Tibial artery (tissue), 4 donors: ENCODE measurements around the gene PIK3R1.

Source experiments
- DNase-seq, 2 donors: peaks; one replicate each; pipeline ENCODE4 v3.0.0-alpha.2; 2019
- H3K27ac ChIP-seq, 2 donors: fragments of 200-600 bp; sonication (generic) in 1 of 2; 1 replicate in 1 of 2; 2 replicates in 1 of 2; pipeline ENCODE4 v1.5.1; 2018 to 2019; ENCODE audit warnings: mild to moderate bottlenecking in 1 of 2
- H3K27me3 ChIP-seq, 2 donors: fragments of 200-600 bp; sonication (generic) in 1 of 2; one replicate each; pipeline versions ENCODE4 v1.5.1 to v1.6.0; 2016 to 2019
- H3K36me3 ChIP-seq, 3 donors: fragments of 200-600 bp; sonication (generic) in 2 of 3; one replicate each; pipeline ENCODE4 v1.5.1; 2016 to 2019; ENCODE audit warnings: mild to moderate bottlenecking in 2 of 3
- H3K4me1 ChIP-seq, 4 donors: fragments of 200-600 bp; sonication (generic) in 2 of 4; 1 replicate in 3 of 4; 2 replicates in 1 of 4; pipeline ENCODE4 v1.5.1; 2016 to 2019
- H3K4me3 ChIP-seq, 2 donors: fragments of 200-600 bp; sonication (generic) in 1 of 2; 1 replicate in 1 of 2; 2 replicates in 1 of 2; pipeline ENCODE4 v1.5.1; 2018 to 2019; ENCODE audit warnings: mild to moderate bottlenecking in 2 of 2
- H3K9me3 ChIP-seq, 3 donors: fragments of 200-600 bp; sonication (generic) in 1 of 3; one replicate each; pipeline ENCODE4 v1.5.1; 2016 to 2019
- intact Hi-C: fragments of 100-400 bp; cut with DNase I; formaldehyde crosslinking; loops from one replicate; pipeline ENCODE4 v1.15.0; 2023; ENCODE audit warnings: low total_unique reads
- TF ChIP-seq, protein P1 (sequence below), 2 experiments: fragments of 200-600 bp in 1 of 2; fragments of 450-650 bp in 1 of 2; IDR thresholded peaks; one replicate each; pipeline ENCODE4 v1.5.1; 2017 to 2019; ENCODE audit warnings: antibody characterized with exemption in 2 of 2, mild to moderate bottlenecking in 1 of 2, moderate library complexity in 1 of 2

PIK3R1 gene

DNA sequence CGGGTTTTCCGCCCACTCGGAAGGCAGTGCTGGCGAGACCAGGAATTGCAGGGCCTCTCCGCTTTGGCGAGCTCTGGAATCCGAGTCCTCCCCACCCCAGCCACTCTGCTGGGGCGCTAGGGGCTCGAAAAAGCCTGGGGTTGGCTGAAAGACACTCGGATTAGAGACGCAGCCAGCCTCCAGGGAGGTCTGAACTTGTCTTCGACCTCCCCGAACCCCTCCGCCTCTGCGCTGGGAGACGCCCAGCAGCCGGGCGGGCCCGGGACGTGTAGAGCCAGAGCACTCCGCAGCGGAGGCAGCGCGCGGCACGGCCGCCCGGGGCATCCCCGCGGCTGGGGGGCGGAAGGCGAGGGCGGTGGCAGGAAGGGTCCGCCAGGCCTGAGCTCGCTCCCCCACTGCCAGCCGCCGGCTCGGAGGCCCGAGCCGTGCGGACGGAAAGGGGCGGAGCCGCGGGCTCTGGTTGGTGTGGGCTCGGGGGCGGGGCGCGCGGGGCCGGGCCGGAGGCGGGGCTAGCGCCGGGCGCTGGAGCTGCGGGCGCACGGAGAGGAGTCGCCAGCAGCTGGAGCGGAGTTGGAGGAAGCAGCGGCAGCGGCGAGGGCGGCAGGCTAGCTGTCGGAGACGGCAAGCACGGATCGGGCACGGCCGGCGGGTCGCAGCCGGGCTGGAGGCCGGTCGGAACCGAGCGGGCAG, at the start of gene PIK3R1:
Gene PIK3R1 (plus strand): TSS at position 549 of the 690 bp plus-strand sequence. CDS start 10,920 bp downstream, outside the sequence.
- H3K36me3 ChIP-seq, result no peaks in the 10 kb centered on the region
- intact Hi-C loops, result no loop called here

DNA sequence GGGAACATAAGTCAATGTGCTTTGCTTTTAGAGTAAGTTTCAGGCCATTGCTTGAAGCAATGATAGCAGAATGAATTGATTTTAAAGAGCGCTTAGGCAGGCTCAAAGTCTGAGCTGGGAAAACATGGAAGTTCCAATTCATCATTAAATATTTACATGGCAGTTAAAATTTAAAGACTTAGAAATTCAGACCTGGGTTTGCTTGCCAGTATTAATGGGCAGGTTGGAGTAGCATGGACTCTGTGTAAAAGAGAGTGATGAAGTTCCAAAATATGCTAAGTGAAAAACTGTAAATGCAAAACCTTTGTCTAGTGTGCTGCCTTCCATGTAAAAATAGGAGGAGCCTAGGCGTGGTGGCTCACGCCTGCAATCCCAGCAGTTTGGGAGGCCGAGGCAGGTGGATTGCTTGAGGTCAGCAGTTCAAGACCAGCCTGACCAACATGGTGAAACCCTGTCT, 48.3 kb upstream of the PIK3R1 start:
- no peak overlapping the region for H3K4me3 ChIP-seq
- no peak overlapping the region for H3K27ac ChIP-seq
- no peaks in the 10 kb centered on the region for H3K27me3 ChIP-seq
- H3K4me1 ChIP-seq, result peaks cover 0 to 24% (median 12%) of the 10 kb centered on the region in 4 donors
- H3K36me3 ChIP-seq, result no peaks in the 10 kb centered on the region
- TF ChIP-seq, protein P1, sequence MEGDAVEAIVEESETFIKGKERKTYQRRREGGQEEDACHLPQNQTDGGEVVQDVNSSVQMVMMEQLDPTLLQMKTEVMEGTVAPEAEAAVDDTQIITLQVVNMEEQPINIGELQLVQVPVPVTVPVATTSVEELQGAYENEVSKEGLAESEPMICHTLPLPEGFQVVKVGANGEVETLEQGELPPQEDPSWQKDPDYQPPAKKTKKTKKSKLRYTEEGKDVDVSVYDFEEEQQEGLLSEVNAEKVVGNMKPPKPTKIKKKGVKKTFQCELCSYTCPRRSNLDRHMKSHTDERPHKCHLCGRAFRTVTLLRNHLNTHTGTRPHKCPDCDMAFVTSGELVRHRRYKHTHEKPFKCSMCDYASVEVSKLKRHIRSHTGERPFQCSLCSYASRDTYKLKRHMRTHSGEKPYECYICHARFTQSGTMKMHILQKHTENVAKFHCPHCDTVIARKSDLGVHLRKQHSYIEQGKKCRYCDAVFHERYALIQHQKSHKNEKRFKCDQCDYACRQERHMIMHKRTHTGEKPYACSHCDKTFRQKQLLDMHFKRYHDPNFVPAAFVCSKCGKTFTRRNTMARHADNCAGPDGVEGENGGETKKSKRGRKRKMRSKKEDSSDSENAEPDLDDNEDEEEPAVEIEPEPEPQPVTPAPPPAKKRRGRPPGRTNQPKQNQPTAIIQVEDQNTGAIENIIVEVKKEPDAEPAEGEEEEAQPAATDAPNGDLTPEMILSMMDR (IDR thresholded peaks at IDR 0.05), result no peak
- intact Hi-C loops, result no loop called here
- DNase-seq, result no peak
- H3K9me3 ChIP-seq, result no peaks in the 10 kb centered on the region

More for the DNA sequence above, at the start of gene PIK3R1:
- Histone ChIP-seq H3K4me1 (peaks cover 0 to 35% (median 21%) of the 10 kb centered on the region in 4 donors), H3K27ac (peak within 1 kb of the TSS; percentile 93 to 99), H3K27me3 (no peaks in the 10 kb centered on the region), H3K9me3 (peaks cover 0 to 7% (median 0%) of the 10 kb centered on the region in 3 donors), H3K4me3 (peak within 1 kb of the TSS; percentile 78 to 94)
- DNase-seq, result peak; percentile 96 to 98
- TF ChIP-seq, protein P1 (IDR thresholded peaks at IDR 0.05), result peak; percentile 52 to 67

DNA sequence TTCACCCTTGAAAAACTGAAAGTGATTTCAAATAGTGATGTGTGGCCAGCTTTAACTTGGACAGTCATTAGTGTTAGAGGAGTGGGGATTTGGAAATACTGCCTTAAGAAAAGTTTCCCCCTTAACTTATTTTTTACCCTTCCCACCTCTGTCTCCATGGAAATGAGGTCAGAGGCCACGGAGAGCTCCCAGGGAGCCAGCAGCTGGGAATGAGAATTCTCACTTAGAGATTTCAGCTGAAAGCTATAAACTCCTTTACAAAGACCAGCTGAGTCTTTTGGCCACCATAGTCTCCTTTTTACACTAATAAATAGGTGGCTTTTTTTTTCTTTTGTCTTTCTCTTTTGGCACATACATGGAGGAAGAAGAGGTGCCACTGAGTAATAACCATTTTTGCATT, 45.7 kb upstream of the PIK3R1 start:
- Histone ChIP-seq H3K27ac (peak overlapping the region; percentile 80 to 84), H3K4me3 (no peak overlapping the region), H3K9me3 (no peaks in the 10 kb centered on the region), H3K4me1 (peaks cover 0 to 34% (median 17%) of the 10 kb centered on the region in 4 donors), H3K36me3 (no peaks in the 10 kb centered on the region), H3K27me3 (no peaks in the 10 kb centered on the region)
- intact Hi-C loops, result no loop called here
- no peak for DNase-seq
- TF ChIP-seq, protein P1 (IDR thresholded peaks at IDR 0.05), result no peak

DNA sequence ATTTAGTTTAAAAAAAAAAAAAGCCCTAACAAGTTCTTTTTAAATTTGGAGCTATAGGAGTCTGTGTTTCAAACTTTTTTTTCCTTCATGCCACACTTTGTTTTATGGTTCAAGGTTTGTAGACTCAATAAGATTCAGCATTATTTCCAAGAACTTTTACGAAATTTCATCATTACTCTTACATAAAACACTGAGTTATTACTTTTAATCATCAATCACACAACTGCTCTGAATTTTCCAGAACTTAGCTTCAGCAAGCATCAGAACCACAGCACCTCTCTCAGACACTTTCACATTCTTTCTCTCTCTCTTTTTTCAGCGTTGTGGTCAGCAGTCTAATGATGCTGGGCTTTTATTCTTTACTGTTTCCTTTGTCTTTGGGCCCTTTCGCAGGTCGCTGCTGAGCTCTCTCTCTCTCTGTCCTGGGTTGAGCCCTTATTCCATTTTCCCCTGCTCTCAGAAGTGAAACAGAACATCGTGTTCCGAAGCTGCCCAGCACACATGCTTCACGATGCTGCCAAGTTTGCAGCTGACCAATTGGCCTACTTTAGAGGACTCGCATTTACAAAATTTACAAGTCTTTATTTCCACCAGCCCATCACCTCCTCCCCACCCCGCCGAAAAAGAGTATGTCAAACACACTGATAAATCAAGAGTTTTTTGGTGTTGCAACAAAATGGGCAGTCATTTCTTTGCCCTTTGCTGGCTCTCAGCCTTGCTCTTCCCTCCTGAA, 44.6 kb upstream of the PIK3R1 start:
- peak; percentile 89 to 95 for DNase-seq
- peaks cover 0 to 34% (median 17%) of the 10 kb centered on the region in 4 donors for H3K4me1 ChIP-seq
- peak overlapping the region in 1 of 2 donors; percentile 29 for H3K4me3 ChIP-seq
- H3K36me3 ChIP-seq, result no peaks in the 10 kb centered on the region
- H3K9me3 ChIP-seq, result no peaks in the 10 kb centered on the region
- peak overlapping the region; percentile 80 to 84 for H3K27ac ChIP-seq
- intact Hi-C loops, result no loop called here
- TF ChIP-seq, protein P1 (IDR thresholded peaks at IDR 0.05), result no peak
- H3K27me3 ChIP-seq, result no peaks in the 10 kb centered on the region

DNA sequence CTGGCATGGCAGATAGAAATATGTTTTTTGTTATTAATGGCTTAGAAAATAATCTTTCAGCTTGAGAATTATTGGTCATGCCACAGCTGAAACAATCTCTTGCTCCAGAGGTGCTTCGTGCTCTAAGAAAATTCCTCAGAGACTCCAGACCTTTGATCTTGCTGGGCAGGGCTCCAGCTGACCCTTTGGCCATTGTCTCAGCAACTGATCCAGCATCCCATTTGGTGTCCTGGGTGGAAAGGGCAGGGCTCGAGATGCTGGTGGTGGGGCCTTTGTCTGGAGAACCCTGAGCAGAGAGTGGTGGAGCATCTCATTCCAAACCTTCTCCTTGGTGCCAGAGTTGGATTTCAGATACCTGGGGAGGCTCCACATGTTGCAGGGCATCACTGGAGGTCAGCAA, 43.2 kb upstream of the PIK3R1 start:
- Histone ChIP-seq H3K9me3 (no peaks in the 10 kb centered on the region), H3K4me1 (peaks cover 0 to 34% (median 17%) of the 10 kb centered on the region in 4 donors), H3K27ac (peak overlapping the region; percentile 80 to 84), H3K36me3 (no peaks in the 10 kb centered on the region), H3K27me3 (no peaks in the 10 kb centered on the region), H3K4me3 (no peak overlapping the region)
- TF ChIP-seq, protein P1 (IDR thresholded peaks at IDR 0.05), result no peak
- DNase-seq, result no peak
- intact Hi-C loops, result no loop called here
